GM23338 (cell line): ENCODE data around the gene IFNL2.
A peak's percentile ranks its signal among the peaks of the same experiment; 100 is the strongest.

Source experiments
- CREB1 ChIP-seq: fragments of 250-450 bp; sonication (Bioruptor Pico); IDR thresholded peaks from 2 replicates; pipeline ENCODE4 v1.5.0; 2020; ENCODE audit warnings: low read depth, mild to moderate bottlenecking, moderate library complexity
- EZH2 ChIP-seq: fragments of 200-600 bp; sonication (generic); IDR thresholded peaks from one replicate; pipeline ENCODE4 v1.8.0; 2017; ENCODE audit warnings: antibody characterized with exemption, mild to moderate bottlenecking, low read depth; ENCODE audit not compliant: unreplicated experiment
- EZH2phosphoT487 ChIP-seq: fragments of 200-600 bp; sonication (generic); IDR thresholded peaks from one replicate; pipeline ENCODE4 v1.8.1; 2018; ENCODE audit warnings: antibody characterized with exemption; ENCODE audit not compliant: unreplicated experiment
- JUNB ChIP-seq: IDR thresholded peaks from one replicate; pipeline ENCODE4 v1.6.1; 2016; ENCODE audit warnings: antibody characterized with exemption; ENCODE audit not compliant: unreplicated experiment
- NANOG ChIP-seq: IDR thresholded peaks from 2 replicates; pipeline ENCODE4 v1.6.1; 2016; ENCODE audit warnings: antibody characterized with exemption, borderline replicate concordance
- POLR2AphosphoS5 ChIP-seq: IDR thresholded peaks from 2 replicates; pipeline ENCODE4 v1.6.1; 2016; ENCODE audit warnings: antibody characterized with exemption, low read depth
- STAT1 ChIP-seq: IDR thresholded peaks from one replicate; pipeline ENCODE4 v1.6.1; 2016; ENCODE audit warnings: antibody characterized with exemption; ENCODE audit not compliant: unreplicated experiment
- ZNF114 ChIP-seq: fragments of 250-450 bp; sonication (Bioruptor Pico); IDR thresholded peaks from 2 replicates; pipeline ENCODE4 v1.5.0; 2020; ENCODE audit warnings: mild to moderate bottlenecking, moderate library complexity
- ZNF331 ChIP-seq: fragments of 250-450 bp; sonication (Bioruptor Pico); IDR thresholded peaks from 2 replicates; pipeline ENCODE4 v1.5.0; 2020; ENCODE audit warnings: low read depth, mild to moderate bottlenecking, moderate library complexity
- TF ChIP-seq, protein P1 (sequence below), 2 experiments: fragments of 200-600 bp in 1 of 2; sonication (generic) in 1 of 2; conservative IDR thresholded peaks; 2 replicates each; pipeline versions ENCODE4 v1.5.1 to v1.6.1; 2016 to 2017; ENCODE audit warnings: antibody characterized with exemption in 2 of 2, low read depth in 2 of 2, mild to moderate bottlenecking in 2 of 2, moderate library complexity in 1 of 2
- TF ChIP-seq, protein P2 (sequence below): IDR thresholded peaks from one replicate; pipeline ENCODE4 v1.6.1; 2018; ENCODE audit warnings: antibody characterized with exemption; ENCODE audit not compliant: unreplicated experiment
- TF ChIP-seq, protein P3 (sequence below): IDR thresholded peaks from 2 replicates; pipeline ENCODE4 v1.6.1; 2016; ENCODE audit warnings: antibody characterized with exemption
- TF ChIP-seq, protein P4 (sequence below): fragments of 250-450 bp; sonication (Bioruptor Pico); IDR thresholded peaks from 2 replicates; pipeline ENCODE4 v1.5.0; 2020; ENCODE audit warnings: mild to moderate bottlenecking, moderate library complexity

- TF ChIP-seq, protein P1, sequence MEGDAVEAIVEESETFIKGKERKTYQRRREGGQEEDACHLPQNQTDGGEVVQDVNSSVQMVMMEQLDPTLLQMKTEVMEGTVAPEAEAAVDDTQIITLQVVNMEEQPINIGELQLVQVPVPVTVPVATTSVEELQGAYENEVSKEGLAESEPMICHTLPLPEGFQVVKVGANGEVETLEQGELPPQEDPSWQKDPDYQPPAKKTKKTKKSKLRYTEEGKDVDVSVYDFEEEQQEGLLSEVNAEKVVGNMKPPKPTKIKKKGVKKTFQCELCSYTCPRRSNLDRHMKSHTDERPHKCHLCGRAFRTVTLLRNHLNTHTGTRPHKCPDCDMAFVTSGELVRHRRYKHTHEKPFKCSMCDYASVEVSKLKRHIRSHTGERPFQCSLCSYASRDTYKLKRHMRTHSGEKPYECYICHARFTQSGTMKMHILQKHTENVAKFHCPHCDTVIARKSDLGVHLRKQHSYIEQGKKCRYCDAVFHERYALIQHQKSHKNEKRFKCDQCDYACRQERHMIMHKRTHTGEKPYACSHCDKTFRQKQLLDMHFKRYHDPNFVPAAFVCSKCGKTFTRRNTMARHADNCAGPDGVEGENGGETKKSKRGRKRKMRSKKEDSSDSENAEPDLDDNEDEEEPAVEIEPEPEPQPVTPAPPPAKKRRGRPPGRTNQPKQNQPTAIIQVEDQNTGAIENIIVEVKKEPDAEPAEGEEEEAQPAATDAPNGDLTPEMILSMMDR (conservative IDR thresholded peaks at IDR 0.05; ENCODE audit: low read depth in 2 of 2): no peak
- TF ChIP-seq EZH2 (no peak), POLR2AphosphoS5 (no peak), JUNB (no peak), EZH2phosphoT487 (no peak), ZNF114 (CRISPR knock-in tag) (no peak), CREB1 (CRISPR knock-in tag) (peak; percentile 36; the same call in 1 of the 2 replicates), NANOG (no peak), STAT1 (no peak), ZNF331 (CRISPR knock-in tag) (no peak)
- TF ChIP-seq, protein P2, sequence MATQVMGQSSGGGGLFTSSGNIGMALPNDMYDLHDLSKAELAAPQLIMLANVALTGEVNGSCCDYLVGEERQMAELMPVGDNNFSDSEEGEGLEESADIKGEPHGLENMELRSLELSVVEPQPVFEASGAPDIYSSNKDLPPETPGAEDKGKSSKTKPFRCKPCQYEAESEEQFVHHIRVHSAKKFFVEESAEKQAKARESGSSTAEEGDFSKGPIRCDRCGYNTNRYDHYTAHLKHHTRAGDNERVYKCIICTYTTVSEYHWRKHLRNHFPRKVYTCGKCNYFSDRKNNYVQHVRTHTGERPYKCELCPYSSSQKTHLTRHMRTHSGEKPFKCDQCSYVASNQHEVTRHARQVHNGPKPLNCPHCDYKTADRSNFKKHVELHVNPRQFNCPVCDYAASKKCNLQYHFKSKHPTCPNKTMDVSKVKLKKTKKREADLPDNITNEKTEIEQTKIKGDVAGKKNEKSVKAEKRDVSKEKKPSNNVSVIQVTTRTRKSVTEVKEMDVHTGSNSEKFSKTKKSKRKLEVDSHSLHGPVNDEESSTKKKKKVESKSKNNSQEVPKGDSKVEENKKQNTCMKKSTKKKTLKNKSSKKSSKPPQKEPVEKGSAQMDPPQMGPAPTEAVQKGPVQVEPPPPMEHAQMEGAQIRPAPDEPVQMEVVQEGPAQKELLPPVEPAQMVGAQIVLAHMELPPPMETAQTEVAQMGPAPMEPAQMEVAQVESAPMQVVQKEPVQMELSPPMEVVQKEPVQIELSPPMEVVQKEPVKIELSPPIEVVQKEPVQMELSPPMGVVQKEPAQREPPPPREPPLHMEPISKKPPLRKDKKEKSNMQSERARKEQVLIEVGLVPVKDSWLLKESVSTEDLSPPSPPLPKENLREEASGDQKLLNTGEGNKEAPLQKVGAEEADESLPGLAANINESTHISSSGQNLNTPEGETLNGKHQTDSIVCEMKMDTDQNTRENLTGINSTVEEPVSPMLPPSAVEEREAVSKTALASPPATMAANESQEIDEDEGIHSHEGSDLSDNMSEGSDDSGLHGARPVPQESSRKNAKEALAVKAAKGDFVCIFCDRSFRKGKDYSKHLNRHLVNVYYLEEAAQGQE: no peak
- TF ChIP-seq, protein P3, sequence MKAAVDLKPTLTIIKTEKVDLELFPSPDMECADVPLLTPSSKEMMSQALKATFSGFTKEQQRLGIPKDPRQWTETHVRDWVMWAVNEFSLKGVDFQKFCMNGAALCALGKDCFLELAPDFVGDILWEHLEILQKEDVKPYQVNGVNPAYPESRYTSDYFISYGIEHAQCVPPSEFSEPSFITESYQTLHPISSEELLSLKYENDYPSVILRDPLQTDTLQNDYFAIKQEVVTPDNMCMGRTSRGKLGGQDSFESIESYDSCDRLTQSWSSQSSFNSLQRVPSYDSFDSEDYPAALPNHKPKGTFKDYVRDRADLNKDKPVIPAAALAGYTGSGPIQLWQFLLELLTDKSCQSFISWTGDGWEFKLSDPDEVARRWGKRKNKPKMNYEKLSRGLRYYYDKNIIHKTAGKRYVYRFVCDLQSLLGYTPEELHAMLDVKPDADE: no peak
- TF ChIP-seq, protein P4, sequence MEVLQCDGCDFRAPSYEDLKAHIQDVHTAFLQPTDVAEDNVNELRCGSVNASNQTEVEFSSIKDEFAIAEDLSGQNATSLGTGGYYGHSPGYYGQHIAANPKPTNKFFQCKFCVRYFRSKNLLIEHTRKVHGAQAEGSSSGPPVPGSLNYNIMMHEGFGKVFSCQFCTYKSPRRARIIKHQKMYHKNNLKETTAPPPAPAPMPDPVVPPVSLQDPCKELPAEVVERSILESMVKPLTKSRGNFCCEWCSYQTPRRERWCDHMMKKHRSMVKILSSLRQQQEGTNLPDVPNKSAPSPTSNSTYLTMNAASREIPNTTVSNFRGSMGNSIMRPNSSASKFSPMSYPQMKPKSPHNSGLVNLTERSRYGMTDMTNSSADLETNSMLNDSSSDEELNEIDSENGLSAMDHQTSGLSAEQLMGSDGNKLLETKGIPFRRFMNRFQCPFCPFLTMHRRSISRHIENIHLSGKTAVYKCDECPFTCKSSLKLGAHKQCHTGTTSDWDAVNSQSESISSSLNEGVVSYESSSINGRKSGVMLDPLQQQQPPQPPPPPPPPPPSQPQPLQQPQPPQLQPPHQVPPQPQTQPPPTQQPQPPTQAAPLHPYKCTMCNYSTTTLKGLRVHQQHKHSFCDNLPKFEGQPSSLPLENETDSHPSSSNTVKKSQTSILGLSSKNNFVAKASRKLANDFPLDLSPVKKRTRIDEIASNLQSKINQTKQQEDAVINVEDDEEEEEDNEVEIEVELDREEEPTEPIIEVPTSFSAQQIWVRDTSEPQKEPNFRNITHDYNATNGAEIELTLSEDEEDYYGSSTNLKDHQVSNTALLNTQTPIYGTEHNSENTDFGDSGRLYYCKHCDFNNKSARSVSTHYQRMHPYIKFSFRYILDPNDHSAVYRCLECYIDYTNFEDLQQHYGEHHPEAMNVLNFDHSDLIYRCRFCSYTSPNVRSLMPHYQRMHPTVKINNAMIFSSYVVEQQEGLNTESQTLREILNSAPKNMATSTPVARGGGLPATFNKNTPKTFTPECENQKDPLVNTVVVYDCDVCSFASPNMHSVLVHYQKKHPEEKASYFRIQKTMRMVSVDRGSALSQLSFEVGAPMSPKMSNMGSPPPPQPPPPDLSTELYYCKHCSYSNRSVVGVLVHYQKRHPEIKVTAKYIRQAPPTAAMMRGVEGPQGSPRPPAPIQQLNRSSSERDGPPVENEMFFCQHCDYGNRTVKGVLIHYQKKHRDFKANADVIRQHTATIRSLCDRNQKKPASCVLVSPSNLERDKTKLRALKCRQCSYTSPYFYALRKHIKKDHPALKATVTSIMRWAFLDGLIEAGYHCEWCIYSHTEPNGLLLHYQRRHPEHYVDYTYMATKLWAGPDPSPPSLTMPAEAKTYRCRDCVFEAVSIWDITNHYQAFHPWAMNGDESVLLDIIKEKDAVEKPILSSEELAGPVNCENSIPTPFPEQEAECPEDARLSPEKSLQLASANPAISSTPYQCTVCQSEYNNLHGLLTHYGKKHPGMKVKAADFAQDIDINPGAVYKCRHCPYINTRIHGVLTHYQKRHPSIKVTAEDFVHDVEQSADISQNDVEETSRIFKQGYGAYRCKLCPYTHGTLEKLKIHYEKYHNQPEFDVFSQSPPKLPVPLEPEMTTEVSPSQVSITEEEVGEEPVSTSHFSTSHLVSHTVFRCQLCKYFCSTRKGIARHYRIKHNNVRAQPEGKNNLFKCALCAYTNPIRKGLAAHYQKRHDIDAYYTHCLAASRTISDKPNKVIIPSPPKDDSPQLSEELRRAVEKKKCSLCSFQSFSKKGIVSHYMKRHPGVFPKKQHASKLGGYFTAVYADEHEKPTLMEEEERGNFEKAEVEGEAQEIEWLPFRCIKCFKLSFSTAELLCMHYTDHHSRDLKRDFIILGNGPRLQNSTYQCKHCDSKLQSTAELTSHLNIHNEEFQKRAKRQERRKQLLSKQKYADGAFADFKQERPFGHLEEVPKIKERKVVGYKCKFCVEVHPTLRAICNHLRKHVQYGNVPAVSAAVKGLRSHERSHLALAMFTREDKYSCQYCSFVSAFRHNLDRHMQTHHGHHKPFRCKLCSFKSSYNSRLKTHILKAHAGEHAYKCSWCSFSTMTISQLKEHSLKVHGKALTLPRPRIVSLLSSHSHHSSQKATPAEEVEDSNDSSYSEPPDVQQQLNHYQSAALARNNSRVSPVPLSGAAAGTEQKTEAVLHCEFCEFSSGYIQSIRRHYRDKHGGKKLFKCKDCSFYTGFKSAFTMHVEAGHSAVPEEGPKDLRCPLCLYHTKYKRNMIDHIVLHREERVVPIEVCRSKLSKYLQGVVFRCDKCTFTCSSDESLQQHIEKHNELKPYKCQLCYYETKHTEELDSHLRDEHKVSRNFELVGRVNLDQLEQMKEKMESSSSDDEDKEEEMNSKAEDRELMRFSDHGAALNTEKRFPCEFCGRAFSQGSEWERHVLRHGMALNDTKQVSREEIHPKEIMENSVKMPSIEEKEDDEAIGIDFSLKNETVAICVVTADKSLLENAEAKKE: no peak
Observed at GRCh38 chr19:39310558-39311311, 42.5 kb downstream of the IFNL2 start.
